Measurements from ENCODE around the gene PACSIN2. TPM values are rescaled to one million over a fixed set of nuclear protein-coding genes. Genes with fewer than 3 reads are reported as not detected.
"Not testable (repeated sequence)": the region's sequence is repeated elsewhere in the genome, so short reads cannot be mapped to it uniquely, and the experiment has no call there.

The PACSIN2 gene
- total and polyA plus RNA-seq, 4 donors = 40.3 to 149 (median 84.0) TPM

DNA sequence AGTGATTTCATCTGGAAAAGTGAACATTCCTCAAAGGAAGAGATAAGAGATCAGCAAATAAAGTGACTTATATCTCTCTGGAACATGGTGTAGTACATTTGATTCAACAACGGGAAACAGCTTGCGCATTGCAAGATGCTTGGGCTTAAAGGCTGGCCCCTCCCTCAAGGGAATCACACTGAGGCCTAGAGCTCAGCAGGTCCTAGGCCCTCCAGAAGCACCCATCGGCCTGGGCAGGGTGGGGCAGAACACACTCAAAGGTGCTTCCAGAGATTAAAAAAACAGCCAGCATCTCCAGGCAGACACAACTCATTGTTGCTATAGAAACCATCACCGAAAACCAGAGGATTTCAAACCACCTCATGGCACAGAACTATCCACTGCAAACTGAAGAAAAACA is 88.8 kb downstream of the PACSIN2 start:
- H3K36me3 ChIP-seq (ENCODE audit: control insufficient read depth in 4 of 4, insufficient read depth in 4 of 4, low read length in 4 of 4) = no peaks in the 10 kb centered on the region
- H3K4me1 ChIP-seq (ENCODE audit: control insufficient read depth in 5 of 5, insufficient read depth in 5 of 5, low read length in 5 of 5) = peaks cover 0 to 34% (median 12%) of the 10 kb centered on the region in 5 donors
- peak overlapping the region in 1 of 2 donors; percentile 32 for H3K27ac ChIP-seq (ENCODE audit: low read depth in 1 of 2, low read length in 1 of 2)
- ATAC-seq (ENCODE audit: insufficient read depth, low FRiP score) (no peak), DNase-seq (no peak)
- H3K9ac ChIP-seq (ENCODE audit: insufficient read depth in 1 of 2, low read length in 2 of 2) = no peak overlapping the region
- no peaks in the 10 kb centered on the region for H3K27me3 ChIP-seq (ENCODE audit: control insufficient read depth in 3 of 3, insufficient read depth in 3 of 3, low read length in 2 of 3)
- TF ChIP-seq, protein P1, sequence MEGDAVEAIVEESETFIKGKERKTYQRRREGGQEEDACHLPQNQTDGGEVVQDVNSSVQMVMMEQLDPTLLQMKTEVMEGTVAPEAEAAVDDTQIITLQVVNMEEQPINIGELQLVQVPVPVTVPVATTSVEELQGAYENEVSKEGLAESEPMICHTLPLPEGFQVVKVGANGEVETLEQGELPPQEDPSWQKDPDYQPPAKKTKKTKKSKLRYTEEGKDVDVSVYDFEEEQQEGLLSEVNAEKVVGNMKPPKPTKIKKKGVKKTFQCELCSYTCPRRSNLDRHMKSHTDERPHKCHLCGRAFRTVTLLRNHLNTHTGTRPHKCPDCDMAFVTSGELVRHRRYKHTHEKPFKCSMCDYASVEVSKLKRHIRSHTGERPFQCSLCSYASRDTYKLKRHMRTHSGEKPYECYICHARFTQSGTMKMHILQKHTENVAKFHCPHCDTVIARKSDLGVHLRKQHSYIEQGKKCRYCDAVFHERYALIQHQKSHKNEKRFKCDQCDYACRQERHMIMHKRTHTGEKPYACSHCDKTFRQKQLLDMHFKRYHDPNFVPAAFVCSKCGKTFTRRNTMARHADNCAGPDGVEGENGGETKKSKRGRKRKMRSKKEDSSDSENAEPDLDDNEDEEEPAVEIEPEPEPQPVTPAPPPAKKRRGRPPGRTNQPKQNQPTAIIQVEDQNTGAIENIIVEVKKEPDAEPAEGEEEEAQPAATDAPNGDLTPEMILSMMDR (IDR thresholded peaks at IDR 0.05; ENCODE audit: control extremely low read depth, extremely low read depth) = no peak
- no peak overlapping the region for H3K4me3 ChIP-seq
- H3K9me3 ChIP-seq (ENCODE audit: control insufficient read depth in 4 of 4, insufficient read depth in 3 of 4, low read length in 3 of 4) = no peaks in the 10 kb centered on the region
- WGBS, 2 donors = 44 to 47% methylated on average over 4 of the region's 4 CpGs

DNA sequence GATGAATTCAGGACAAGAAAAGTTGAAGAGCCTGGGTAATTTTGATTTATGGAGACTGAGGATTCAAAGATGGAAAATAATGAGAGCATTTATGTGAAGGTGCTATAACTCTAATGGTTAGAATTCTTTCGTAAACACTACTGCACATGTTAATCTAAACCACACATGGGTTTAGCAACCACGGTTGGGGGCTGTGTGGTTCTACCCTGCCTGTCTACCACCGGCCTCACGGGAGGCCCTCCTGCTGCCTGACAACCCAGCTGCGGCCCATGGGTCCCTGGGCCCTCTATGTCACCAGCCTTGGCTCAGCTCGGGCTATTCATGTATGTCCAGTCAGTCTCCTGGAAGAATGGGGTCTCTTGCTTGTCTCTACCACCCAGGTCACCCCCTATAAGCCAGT is 89.4 kb downstream of the PACSIN2 start:
- H3K36me3 ChIP-seq (ENCODE audit: control insufficient read depth in 4 of 4, insufficient read depth in 4 of 4, low read length in 4 of 4) = no peaks in the 10 kb centered on the region
- H3K9me3 ChIP-seq (ENCODE audit: control insufficient read depth in 4 of 4, insufficient read depth in 3 of 4, low read length in 3 of 4) = no peaks in the 10 kb centered on the region
- no peaks in the 10 kb centered on the region for H3K27me3 ChIP-seq (ENCODE audit: control insufficient read depth in 3 of 3, insufficient read depth in 3 of 3, low read length in 2 of 3)
- no peak overlapping the region for H3K4me3 ChIP-seq
- TF ChIP-seq, protein P1 (IDR thresholded peaks at IDR 0.05; ENCODE audit: control extremely low read depth, extremely low read depth) = no peak
- H3K4me1 ChIP-seq (ENCODE audit: control insufficient read depth in 5 of 5, insufficient read depth in 5 of 5, low read length in 5 of 5) = peaks cover 0 to 29% (median 7%) of the 10 kb centered on the region in 5 donors
- 32 to 69% methylated on average over 6 of the region's 6 CpGs for WGBS, 2 donors
- no peak overlapping the region for H3K9ac ChIP-seq (ENCODE audit: insufficient read depth in 1 of 2, low read length in 2 of 2)
- H3K27ac ChIP-seq (ENCODE audit: low read depth in 1 of 2, low read length in 1 of 2) = peak overlapping the region; percentile 17 to 68
- no peak for DNase-seq
- no peak for ATAC-seq (ENCODE audit: insufficient read depth, low FRiP score)

DNA sequence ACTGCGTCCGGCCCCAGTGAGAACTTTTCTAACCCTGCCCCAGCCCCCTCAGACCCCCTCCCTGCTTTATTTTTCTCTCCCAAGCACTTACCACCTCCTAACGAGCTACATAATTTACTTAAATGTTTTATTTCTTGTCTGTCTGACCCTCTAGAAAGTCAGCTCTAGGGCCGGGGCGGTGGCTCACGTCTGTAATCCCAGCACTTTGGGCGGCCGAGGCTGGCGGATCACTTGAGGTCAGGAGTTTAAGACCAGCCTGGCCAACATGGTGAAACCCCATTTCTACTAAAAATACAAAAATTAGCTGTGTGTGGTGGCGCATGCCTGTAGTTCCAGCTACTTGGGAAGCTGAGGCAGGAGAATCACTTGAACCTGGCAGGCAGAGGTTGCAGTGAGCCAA is 89.9 kb downstream of the PACSIN2 start:
- peaks cover 0 to 28% (median 7%) of the 10 kb centered on the region in 5 donors for H3K4me1 ChIP-seq (ENCODE audit: control insufficient read depth in 5 of 5, insufficient read depth in 5 of 5, low read length in 5 of 5)
- not testable (repeated sequence) for H3K27me3 ChIP-seq (ENCODE audit: control insufficient read depth in 3 of 3, insufficient read depth in 3 of 3, low read length in 2 of 3); DNase-seq; H3K4me3 ChIP-seq; H3K36me3 ChIP-seq (ENCODE audit: control insufficient read depth in 4 of 4, insufficient read depth in 4 of 4, low read length in 4 of 4); ATAC-seq (ENCODE audit: insufficient read depth, low FRiP score); H3K9me3 ChIP-seq (ENCODE audit: control insufficient read depth in 4 of 4, insufficient read depth in 3 of 4, low read length in 3 of 4); H3K9ac ChIP-seq (ENCODE audit: insufficient read depth in 1 of 2, low read length in 2 of 2); H3K27ac ChIP-seq (ENCODE audit: low read depth in 1 of 2, low read length in 1 of 2)
- WGBS, 2 donors = 95 to 97% methylated on average over 10 of the region's 10 CpGs

DNA sequence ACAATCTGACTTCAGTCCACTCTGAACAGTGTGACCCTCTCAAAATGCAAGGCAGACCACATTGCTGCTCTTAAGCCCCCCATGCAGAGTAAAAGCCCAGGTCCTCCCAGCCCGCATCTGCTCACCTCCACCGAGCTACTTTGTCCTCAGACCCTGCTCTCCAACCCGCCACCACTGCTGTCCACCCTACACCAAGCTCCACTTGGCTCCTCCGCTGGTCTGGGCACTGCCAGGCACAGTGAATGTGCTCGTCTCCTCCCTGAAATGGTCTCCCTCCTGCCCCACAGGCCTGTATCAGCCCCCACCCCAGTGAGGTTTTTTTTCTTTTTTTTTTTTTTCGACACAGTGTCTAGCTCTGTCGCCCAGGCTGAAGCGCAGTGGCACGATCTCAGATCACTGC is 90.5 kb downstream of the PACSIN2 start:
- H3K4me3 ChIP-seq = no peak overlapping the region
- DNase-seq = no peak
- no peaks in the 10 kb centered on the region for H3K9me3 ChIP-seq (ENCODE audit: control insufficient read depth in 4 of 4, insufficient read depth in 3 of 4, low read length in 3 of 4)
- ATAC-seq (ENCODE audit: insufficient read depth, low FRiP score) = no peak
- H3K36me3 ChIP-seq (ENCODE audit: control insufficient read depth in 4 of 4, insufficient read depth in 4 of 4, low read length in 4 of 4) = no peaks in the 10 kb centered on the region
- H3K27me3 ChIP-seq (ENCODE audit: control insufficient read depth in 3 of 3, insufficient read depth in 3 of 3, low read length in 2 of 3) = no peaks in the 10 kb centered on the region
- TF ChIP-seq, protein P1 (IDR thresholded peaks at IDR 0.05; ENCODE audit: control extremely low read depth, extremely low read depth) = no peak
- WGBS, 2 donors = 96 to 99% methylated on average over 9 of the region's 9 CpGs
- no peak overlapping the region for H3K9ac ChIP-seq (ENCODE audit: insufficient read depth in 1 of 2, low read length in 2 of 2)
- peaks cover 0 to 25% (median 7%) of the 10 kb centered on the region in 5 donors for H3K4me1 ChIP-seq (ENCODE audit: control insufficient read depth in 5 of 5, insufficient read depth in 5 of 5, low read length in 5 of 5)
- H3K27ac ChIP-seq (ENCODE audit: low read depth in 1 of 2, low read length in 1 of 2) = no peak overlapping the region
